WERI-Rb-1 (cell line): ENCODE measurements around the gene IQSEC1.

Experiments used
- DNase-seq: peaks from one replicate; pipeline ENCODE4 v3.0.0-alpha.2; 2020
- H3K27ac ChIP-seq: fragments of 250-450 bp; sonication (Bioruptor Pico); 2 replicates; pipeline ENCODE4 v1.5.1; 2020; ENCODE audit warnings: mild to moderate bottlenecking, moderate library complexity
- H3K27me3 ChIP-seq: fragments of 250-450 bp; sonication (Bioruptor Pico); 2 replicates; pipeline ENCODE4 v1.5.1; 2021; ENCODE audit warnings: mild to moderate bottlenecking, low read depth, moderate library complexity; ENCODE audit not compliant: insufficient read depth, severe bottlenecking
- H3K36me3 ChIP-seq: fragments of 250-450 bp; sonication (Bioruptor Pico); 2 replicates; pipeline ENCODE4 v1.5.1; 2020; ENCODE audit warnings: mild to moderate bottlenecking, moderate library complexity
- H3K4me3 ChIP-seq: 2 replicates; pipeline ENCODE4 v1.5.1; 2011; ENCODE audit warnings: low read depth, mild to moderate bottlenecking, control low read depth, low read length
- H3K9me3 ChIP-seq: fragments of 250-450 bp; sonication (Bioruptor Pico); 2 replicates; pipeline ENCODE4 v1.5.1; 2021; ENCODE audit warnings: mild to moderate bottlenecking, moderate library complexity; ENCODE audit not compliant: severe bottlenecking
- CTCF ChIP-seq: IDR thresholded peaks from 2 replicates; pipeline ENCODE4 v1.5.1; 2011; ENCODE audit warnings: low read depth, mild to moderate bottlenecking, control low read depth, inconsistent platforms, low read length

IQSEC1 gene

GRCh38 chr3:12914088-12914487, 159.1 kb downstream of the IQSEC1 start:
- no peak for DNase-seq
- peaks cover 99% of the 10 kb centered on the region for H3K36me3 ChIP-seq
- TF ChIP-seq CTCF, result no peak

GRCh38 chr3:12911881-12912415, 161.3 kb downstream of the IQSEC1 start:
- no peak for DNase-seq
- Histone ChIP-seq H3K27ac (no peak overlapping the region; the same call in 1 of the 2 replicates), H3K9me3 (no peaks in the 10 kb centered on the region), H3K27me3 (no peaks in the 10 kb centered on the region), H3K4me3 (no peak overlapping the region), H3K36me3 (peaks cover 99% of the 10 kb centered on the region)
- TF ChIP-seq CTCF, result no peak

More at GRCh38 chr3:12914088-12914487, 159.1 kb downstream of the IQSEC1 start:
- Histone ChIP-seq H3K4me3 (no peak overlapping the region), H3K27me3 (no peaks in the 10 kb centered on the region), H3K9me3 (no peaks in the 10 kb centered on the region), H3K27ac (no peak overlapping the region)

GRCh38 chr3:12910356-12911099, 162.7 kb downstream of the IQSEC1 start:
- Histone ChIP-seq H3K4me3 (no peak overlapping the region), H3K27me3 (no peaks in the 10 kb centered on the region), H3K36me3 (peaks cover 99% of the 10 kb centered on the region), H3K27ac (peak overlapping the region; percentile 23), H3K9me3 (no peaks in the 10 kb centered on the region)
- DNase-seq, result peak; percentile 66
- TF ChIP-seq CTCF, result no peak

- H3K36me3 ChIP-seq, result peaks cover 99% of the 10 kb centered on the region
Measured at GRCh38 chr3:12909710-12910109, 163.5 kb downstream of the IQSEC1 start.

GRCh38 chr3:12908859-12909258, 164.4 kb downstream of the IQSEC1 start:
- H3K4me3 ChIP-seq, result no peak overlapping the region
- no peaks in the 10 kb centered on the region for H3K9me3 ChIP-seq
- DNase-seq, result no peak
- peaks cover 99% of the 10 kb centered on the region for H3K36me3 ChIP-seq
- no peaks in the 10 kb centered on the region for H3K27me3 ChIP-seq
- no peak overlapping the region for H3K27ac ChIP-seq
- no peak for TF ChIP-seq CTCF

More at GRCh38 chr3:12909710-12910109, 163.5 kb downstream of the IQSEC1 start:
- no peak overlapping the region for H3K4me3 ChIP-seq
- H3K27ac ChIP-seq, result no peak overlapping the region
- DNase-seq, result no peak
- TF ChIP-seq CTCF, result no peak
- no peaks in the 10 kb centered on the region for H3K9me3 ChIP-seq
- no peaks in the 10 kb centered on the region for H3K27me3 ChIP-seq
